ENCODE measurements around the gene HDAC4.
A peak's percentile ranks its signal among the peaks of the same experiment; 100 is the strongest.

HDAC4 gene

GRCh38 chr2:239111401-239112100 lies 289.3 kb downstream of the HDAC4 start:
- H3K36me3 Mint-ChIP-seq (ENCODE audit: low read depth): peaks cover 5% of the 10 kb centered on the region
- ATAC-seq: no peak
- H3K27me3 Mint-ChIP-seq: no peaks in the 10 kb centered on the region
- DNase-seq: no peak
- no peaks in the 10 kb centered on the region for H3K9me3 Mint-ChIP-seq
- H3K27ac Mint-ChIP-seq: no peak overlapping the region
- no peak overlapping the region for H3K4me3 Mint-ChIP-seq
- H3K4me1 Mint-ChIP-seq: no peaks in the 10 kb centered on the region

GRCh38 chr2:239110595-239111048 lies 290.2 kb downstream of the HDAC4 start:
- no peaks in the 10 kb centered on the region for H3K9me3 Mint-ChIP-seq
- no peak overlapping the region for H3K4me3 Mint-ChIP-seq
- ATAC-seq (no peak), DNase-seq (no peak)
- H3K36me3 Mint-ChIP-seq (ENCODE audit: low read depth): peaks cover 5% of the 10 kb centered on the region
- no peaks in the 10 kb centered on the region for H3K4me1 Mint-ChIP-seq
- no peak overlapping the region for H3K27ac Mint-ChIP-seq
- H3K27me3 Mint-ChIP-seq: no peaks in the 10 kb centered on the region

GRCh38 chr2:239109928-239110545 lies 290.8 kb downstream of the HDAC4 start:
- Mint-ChIP-seq H3K36me3 (ENCODE audit: low read depth) (peaks cover 5% of the 10 kb centered on the region), H3K4me3 (no peak overlapping the region)

DNA sequence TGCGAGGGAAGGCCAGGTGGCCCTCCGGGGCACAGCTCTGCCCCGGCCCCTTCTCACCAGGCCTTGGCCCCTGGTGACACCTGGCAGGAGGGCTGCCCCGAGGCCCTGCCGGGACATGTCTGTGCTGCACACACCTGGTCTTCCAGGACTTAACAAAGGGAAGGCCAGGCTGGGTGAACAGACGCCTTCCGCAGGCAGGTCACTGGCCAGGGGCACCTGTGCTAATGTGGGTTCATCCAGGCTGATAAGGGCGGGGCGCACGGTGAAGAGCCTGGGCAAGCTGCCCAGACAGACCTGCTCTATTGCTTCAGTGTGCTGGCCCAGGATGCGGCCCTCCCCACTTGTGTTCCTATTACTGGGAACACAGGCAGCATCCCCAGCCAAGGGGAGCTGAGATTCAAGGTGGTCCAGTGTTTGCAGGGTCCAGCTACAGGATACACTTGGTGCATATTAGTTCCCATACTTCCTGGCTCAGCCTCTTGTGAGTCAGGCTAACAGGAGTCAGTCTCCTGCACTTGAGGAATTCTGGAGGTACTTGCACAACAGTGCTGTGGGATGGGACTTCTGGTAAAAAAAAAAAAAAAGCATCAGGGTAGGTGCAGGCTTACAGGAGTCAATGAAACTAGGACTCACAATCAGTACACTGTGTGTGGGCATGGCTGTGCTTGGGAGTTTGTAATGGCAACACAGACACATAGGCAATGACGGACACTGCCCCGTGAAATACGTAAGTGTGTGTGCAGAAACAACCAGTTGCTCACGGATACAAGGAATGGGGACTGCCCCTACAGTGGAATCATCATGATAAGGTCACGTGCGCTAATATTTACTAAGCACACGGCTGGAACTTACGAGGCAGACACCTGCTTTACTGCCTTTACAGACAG lies 291.5 kb downstream of the HDAC4 start:
- ATAC-seq (no peak), DNase-seq (no peak)
- Mint-ChIP-seq H3K27ac (no peak overlapping the region), H3K9me3 (no peaks in the 10 kb centered on the region), H3K4me1 (no peaks in the 10 kb centered on the region), H3K27me3 (no peaks in the 10 kb centered on the region), H3K4me3 (no peak overlapping the region), H3K36me3 (ENCODE audit: low read depth) (peaks cover 8% of the 10 kb centered on the region)

More at GRCh38 chr2:239109928-239110545, 290.8 kb downstream of the HDAC4 start:
- Mint-ChIP-seq H3K27ac (no peak overlapping the region), H3K4me1 (no peaks in the 10 kb centered on the region), H3K9me3 (no peaks in the 10 kb centered on the region), H3K27me3 (no peaks in the 10 kb centered on the region)
- no peak for ATAC-seq
- no peak for DNase-seq

DNA sequence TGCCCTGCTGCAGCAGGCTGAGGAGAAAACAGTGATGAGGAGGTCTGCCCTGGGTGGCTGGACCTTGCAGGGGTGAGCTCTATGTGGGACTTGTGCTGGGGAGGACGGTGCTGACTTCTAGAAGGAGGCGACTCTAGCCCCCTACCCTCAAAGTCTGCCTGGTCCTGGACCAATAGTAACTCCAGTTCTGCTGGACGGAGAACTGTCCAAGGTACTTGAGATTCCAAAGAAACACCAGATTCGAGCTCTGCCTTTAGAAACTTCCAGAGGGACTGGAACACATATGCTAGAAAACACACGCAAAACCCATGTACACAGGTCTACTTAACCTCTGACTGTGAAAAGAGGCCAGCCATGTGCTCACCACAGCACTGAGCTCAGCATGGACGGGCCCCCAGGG lies 292.4 kb downstream of the HDAC4 start:
- Mint-ChIP-seq H3K27ac (no peak overlapping the region), H3K36me3 (ENCODE audit: low read depth) (peaks cover 8% of the 10 kb centered on the region), H3K4me1 (no peaks in the 10 kb centered on the region), H3K9me3 (no peaks in the 10 kb centered on the region), H3K27me3 (no peaks in the 10 kb centered on the region), H3K4me3 (no peak overlapping the region)
- no peak for ATAC-seq
- no peak for DNase-seq

GRCh38 chr2:239107936-239108335 lies 292.9 kb downstream of the HDAC4 start:
- Mint-ChIP-seq H3K27me3 (no peaks in the 10 kb centered on the region), H3K4me1 (no peaks in the 10 kb centered on the region), H3K4me3 (no peak overlapping the region), H3K27ac (no peak overlapping the region), H3K36me3 (ENCODE audit: low read depth) (peaks cover 8% of the 10 kb centered on the region), H3K9me3 (no peaks in the 10 kb centered on the region)
- DNase-seq: no peak
- ATAC-seq: no peak

DNA sequence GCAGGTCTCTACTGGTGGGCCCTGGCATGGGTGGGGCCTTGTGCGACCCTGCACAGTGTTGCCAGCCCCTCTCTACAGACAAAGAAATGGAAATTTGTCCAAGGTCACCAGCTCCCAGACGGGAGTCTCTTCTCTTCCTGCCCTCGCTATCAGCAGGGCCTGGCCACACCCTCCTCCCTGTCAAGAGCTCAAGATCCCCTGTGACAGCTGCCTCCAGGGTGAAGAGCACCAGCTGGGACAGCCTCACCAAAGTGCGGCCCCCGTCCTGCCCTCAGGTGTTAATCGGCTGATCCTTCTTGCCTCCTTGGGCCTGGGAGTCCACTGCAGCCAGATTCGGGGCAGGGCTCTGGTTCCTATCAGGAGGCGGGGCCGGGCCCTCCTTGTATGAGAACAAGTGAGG lies 293.9 kb downstream of the HDAC4 start:
- no peak for DNase-seq
- Mint-ChIP-seq H3K4me1 (no peaks in the 10 kb centered on the region), H3K4me3 (no peak overlapping the region), H3K36me3 (ENCODE audit: low read depth) (peaks cover 8% of the 10 kb centered on the region), H3K9me3 (no peaks in the 10 kb centered on the region), H3K27ac (no peak overlapping the region), H3K27me3 (no peaks in the 10 kb centered on the region)
- no peak for ATAC-seq

DNA sequence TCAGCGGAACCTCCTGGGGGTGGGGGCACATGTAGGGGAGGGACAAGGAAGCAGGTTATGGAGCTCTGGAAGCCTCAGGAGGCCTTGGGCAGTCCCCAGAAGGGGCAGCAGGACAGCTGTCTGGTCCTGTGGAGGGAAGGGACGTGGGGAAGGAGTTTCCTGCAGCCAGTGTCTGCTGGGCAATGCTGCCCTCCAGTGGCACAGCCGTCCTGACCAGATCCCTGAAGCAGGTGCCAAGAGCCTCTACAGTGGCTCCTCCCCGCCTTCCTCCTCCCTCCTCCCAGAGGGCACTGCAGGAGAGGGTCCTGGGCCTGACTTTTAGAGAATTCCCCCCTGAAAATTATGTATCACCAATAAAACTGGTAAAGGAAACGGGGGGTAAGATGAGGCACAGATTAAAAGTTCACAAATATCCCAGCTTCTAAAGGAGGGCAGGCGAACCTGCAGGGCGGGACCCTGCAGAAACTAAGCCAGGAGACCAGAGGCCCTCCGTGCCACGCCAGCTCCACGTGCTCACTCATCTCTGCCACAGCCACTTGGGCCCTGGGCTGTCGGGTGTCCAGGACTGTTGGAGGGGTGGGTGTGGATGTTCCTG lies 294.4 kb downstream of the HDAC4 start:
- DNase-seq: peak; percentile 10
- H3K9me3 Mint-ChIP-seq: no peaks in the 10 kb centered on the region
- peak; percentile 35 for ATAC-seq

DNA sequence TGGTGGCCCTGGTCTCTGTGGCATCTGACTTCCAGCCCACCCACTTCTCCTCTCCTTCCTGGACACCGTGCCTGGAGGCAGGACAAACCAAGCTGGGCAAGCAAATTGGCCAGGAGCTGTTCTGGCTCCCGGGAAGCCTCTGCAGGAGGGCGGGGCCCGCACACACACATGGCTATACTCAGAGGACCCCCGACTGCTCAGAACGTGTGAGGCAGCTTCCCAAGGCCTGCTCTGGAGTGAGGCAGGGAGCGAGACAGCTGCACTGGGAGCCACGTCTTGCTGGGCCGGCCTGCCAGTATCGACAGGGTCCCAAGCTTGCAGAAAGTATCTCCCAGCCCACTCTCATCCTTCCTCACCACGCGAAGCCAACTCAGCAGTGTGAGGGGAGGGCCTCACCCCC lies 295.6 kb downstream of the HDAC4 start:
- H3K27me3 Mint-ChIP-seq: no peaks in the 10 kb centered on the region
- no peak for ATAC-seq
- no peak overlapping the region for H3K4me3 Mint-ChIP-seq
- DNase-seq: no peak
- no peaks in the 10 kb centered on the region for H3K9me3 Mint-ChIP-seq
- H3K36me3 Mint-ChIP-seq (ENCODE audit: low read depth): peaks cover 9% of the 10 kb centered on the region
- H3K4me1 Mint-ChIP-seq: no peaks in the 10 kb centered on the region
- H3K27ac Mint-ChIP-seq: no peak overlapping the region

More for the DNA sequence above, 294.4 kb downstream of the HDAC4 start:
- peaks cover 8% of the 10 kb centered on the region for H3K36me3 Mint-ChIP-seq (ENCODE audit: low read depth)
- H3K27ac Mint-ChIP-seq: no peak overlapping the region
- no peaks in the 10 kb centered on the region for H3K27me3 Mint-ChIP-seq
- H3K4me3 Mint-ChIP-seq: no peak overlapping the region
- H3K4me1 Mint-ChIP-seq: no peaks in the 10 kb centered on the region

DNA sequence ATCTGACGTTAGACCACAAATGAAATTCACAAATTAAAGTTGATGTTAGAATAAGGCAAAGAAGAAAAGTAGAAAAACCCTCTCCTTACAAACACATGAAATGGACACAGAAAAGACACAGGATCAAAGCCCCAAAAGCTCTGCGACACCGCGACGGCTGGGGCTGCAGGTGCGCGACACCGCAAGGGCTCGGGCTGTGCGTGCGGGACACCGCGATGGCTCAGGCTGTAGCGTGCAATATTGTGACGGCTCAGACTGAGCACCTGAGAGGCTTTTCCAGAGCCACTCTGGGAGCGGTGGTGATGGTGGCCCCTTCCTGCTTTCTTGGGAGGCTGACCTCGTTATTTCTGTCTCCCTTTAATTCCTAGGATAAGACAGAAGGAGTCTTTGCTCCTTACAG lies 296.0 kb downstream of the HDAC4 start:
- Mint-ChIP-seq H3K27me3 (no peaks in the 10 kb centered on the region), H3K4me1 (no peaks in the 10 kb centered on the region), H3K27ac (no peak overlapping the region), H3K4me3 (no peak overlapping the region), H3K36me3 (ENCODE audit: low read depth) (peaks cover 9% of the 10 kb centered on the region), H3K9me3 (no peaks in the 10 kb centered on the region)
- DNase-seq (no peak), ATAC-seq (no peak)

DNA sequence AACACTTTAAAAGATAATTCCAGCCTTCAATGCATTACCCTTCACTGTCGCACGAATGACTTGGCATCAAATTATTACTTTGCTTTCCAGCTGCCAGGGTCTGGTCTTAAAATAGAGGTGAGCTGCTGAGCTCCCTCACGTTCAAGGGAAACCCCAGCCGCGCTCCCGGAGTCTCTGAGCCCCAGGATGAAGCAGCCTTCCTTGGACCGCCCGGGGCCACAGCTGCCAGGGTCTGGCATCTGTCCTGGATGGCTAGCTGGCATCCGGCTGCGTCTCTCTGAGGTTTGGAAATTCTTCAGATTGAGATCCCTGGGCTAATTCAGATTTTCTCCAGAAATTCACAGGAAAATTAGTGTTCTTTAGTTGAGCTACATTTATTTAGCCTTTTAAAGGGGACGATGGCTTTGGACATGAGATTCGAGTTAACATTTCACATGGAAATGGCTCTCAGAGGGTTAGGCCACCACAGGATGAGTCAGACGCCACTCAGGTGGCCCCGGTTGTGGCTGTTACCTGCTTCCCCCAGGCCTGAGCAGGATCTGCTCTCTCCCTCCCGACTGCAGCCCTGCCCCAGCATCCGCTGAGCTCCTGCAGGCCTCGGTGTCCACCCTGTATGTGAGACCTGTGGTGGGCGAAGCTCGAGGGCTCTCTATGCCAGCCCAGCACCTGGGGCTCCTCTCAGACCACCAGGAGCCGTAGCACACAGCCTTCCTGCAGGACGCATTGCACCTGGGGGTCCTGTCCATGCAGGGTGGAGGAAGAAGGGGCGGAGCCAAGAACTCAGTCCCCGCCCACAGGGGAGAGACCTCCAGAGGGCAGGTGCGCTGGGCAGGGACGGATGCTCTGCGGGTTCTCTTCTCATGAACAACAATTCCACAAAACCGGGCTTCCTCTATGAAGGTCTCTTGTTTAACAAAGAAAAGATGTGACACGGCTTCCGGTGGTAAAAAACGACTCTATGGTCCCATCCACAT lies 297.4 kb downstream of the HDAC4 start:
- ATAC-seq (no peak), DNase-seq (no peak)
- H3K9me3 Mint-ChIP-seq: no peaks in the 10 kb centered on the region
- H3K4me3 Mint-ChIP-seq: no peak overlapping the region
- peaks cover 6% of the 10 kb centered on the region for H3K36me3 Mint-ChIP-seq (ENCODE audit: low read depth)
- no peaks in the 10 kb centered on the region for H3K27me3 Mint-ChIP-seq
- no peaks in the 10 kb centered on the region for H3K4me1 Mint-ChIP-seq
- no peak overlapping the region for H3K27ac Mint-ChIP-seq

GRCh38 chr2:239102266-239102665 lies 298.6 kb downstream of the HDAC4 start:
- peaks cover 5% of the 10 kb centered on the region for H3K36me3 Mint-ChIP-seq (ENCODE audit: low read depth)
- no peak overlapping the region for H3K4me3 Mint-ChIP-seq
- no peak for ATAC-seq
- no peaks in the 10 kb centered on the region for H3K4me1 Mint-ChIP-seq
- H3K27me3 Mint-ChIP-seq: no peaks in the 10 kb centered on the region
- no peak overlapping the region for H3K27ac Mint-ChIP-seq
- DNase-seq: no peak
- no peaks in the 10 kb centered on the region for H3K9me3 Mint-ChIP-seq

DNA sequence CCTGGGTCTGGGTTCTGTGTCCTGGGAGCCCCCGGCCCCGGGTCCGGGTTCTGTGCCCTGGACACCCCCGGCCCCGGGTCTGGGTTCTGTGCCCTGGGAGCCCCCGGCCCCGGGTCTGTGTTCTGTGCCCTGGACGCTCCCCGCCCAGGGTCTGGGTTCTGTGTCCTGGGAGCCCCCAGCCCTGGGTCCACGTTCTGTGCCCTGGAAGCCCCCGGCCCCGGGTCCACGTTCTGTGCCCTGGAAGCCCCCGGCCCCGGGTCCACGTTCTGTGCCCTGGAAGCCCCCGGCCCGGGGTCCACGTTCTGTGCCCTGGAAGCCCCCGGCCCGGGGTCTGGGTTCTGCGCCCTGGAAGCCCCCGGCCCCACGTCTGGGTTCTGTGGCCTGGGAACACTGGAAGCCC lies 299.0 kb downstream of the HDAC4 start:
- H3K27me3 Mint-ChIP-seq: no peaks in the 10 kb centered on the region
- no peaks in the 10 kb centered on the region for H3K9me3 Mint-ChIP-seq
- no peak overlapping the region for H3K27ac Mint-ChIP-seq
- H3K4me3 Mint-ChIP-seq: no peak overlapping the region
- DNase-seq (no peak), ATAC-seq (no peak)
- H3K4me1 Mint-ChIP-seq: no peaks in the 10 kb centered on the region
- H3K36me3 Mint-ChIP-seq (ENCODE audit: low read depth): peaks cover 5% of the 10 kb centered on the region

DNA sequence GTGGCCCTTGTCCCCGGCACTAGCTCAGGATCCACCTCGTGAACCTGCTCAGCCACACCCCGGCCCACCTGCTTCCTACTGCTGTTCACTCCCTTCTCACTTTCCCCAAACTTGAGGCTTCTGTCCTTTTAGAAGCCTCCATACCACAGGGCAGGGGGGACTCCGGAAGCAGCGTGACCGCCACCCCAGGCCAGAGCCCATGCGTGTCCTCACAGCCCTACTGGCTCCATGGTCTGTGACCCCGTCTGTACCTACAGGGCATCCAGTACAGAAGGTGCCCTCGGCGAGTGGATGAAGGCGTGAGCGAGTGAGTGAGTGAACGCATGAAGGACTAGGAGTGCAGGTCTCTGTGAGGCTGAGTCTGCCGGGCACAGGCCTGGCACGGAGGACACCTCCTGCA lies 299.7 kb downstream of the HDAC4 start:
- DNase-seq (no peak), ATAC-seq (no peak)
- H3K27ac Mint-ChIP-seq: no peak overlapping the region
- no peaks in the 10 kb centered on the region for H3K27me3 Mint-ChIP-seq
- H3K4me3 Mint-ChIP-seq: no peak overlapping the region
- H3K4me1 Mint-ChIP-seq: no peaks in the 10 kb centered on the region
- H3K9me3 Mint-ChIP-seq: no peaks in the 10 kb centered on the region
- H3K36me3 Mint-ChIP-seq (ENCODE audit: low read depth): peaks cover 5% of the 10 kb centered on the region

Data from activated naive CD8-positive, alpha-beta T cell treated with anti-CD3 and anti-CD28 coated beads, Interleukin-2, amount 50 U/mL, for 24 hours (primary cell).